Head of caudate nucleus (tissue), 42 donors: ENCODE results near the gene TLE3.

ENCODE experiments used
- DNase-seq, 42 donors: peaks; one replicate each; pipeline versions ENCODE4 v3.0.0 to v3.0.0-alpha.2; 2020 to 2021; ENCODE audit warnings: mixed read lengths in 7 of 42
- intact Hi-C: fragments of 100-400 bp; cut with DNase I; formaldehyde crosslinking; loops from one replicate; pipeline ENCODE4 v1.15.0; 2022

TLE3 gene

DNA sequence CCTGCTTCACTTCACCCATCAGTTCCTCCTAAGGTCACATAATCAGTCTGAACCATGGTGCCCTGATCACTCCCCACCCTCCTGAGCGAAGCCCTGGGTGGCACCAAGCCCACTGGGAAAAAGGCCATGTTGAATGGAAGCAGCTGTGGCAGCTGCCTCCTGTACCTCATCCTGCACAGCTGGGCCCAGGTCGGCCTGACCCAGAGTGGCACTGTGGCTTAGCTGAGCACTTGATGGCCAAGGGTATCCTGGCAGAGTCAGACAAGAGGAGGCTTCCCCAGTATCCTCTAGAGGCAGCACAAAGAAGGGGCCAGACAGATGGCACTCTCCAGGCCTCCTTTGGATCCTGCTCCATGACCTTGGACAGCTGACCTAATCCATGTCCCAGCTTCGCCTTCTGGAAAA is 68.4 kb downstream of the TLE3 start:
- no peak for DNase-seq

DNA sequence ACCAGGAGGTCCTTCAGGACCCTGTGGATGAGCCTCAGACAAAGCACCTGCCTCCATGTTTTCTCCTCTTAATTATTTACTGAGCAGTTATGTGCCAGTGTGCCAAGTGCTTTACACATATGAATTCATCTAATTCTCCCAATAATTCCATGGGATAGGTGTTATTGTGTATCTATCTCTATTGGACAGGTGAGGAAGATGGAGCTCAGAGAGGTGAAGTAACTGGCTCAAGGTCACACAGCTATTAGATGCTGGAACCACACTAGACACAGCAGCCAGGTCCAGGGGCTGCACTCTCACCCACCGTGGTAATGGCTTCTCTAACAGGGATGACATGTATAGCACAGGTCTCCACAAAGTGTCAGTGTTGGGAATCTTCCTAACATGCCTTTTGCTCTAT is 70.2 kb downstream of the TLE3 start:
- intact Hi-C loops: no loop called here
- DNase-seq: no peak

More for the DNA sequence above, 68.4 kb downstream of the TLE3 start:
- intact Hi-C loops: no loop called here

DNA sequence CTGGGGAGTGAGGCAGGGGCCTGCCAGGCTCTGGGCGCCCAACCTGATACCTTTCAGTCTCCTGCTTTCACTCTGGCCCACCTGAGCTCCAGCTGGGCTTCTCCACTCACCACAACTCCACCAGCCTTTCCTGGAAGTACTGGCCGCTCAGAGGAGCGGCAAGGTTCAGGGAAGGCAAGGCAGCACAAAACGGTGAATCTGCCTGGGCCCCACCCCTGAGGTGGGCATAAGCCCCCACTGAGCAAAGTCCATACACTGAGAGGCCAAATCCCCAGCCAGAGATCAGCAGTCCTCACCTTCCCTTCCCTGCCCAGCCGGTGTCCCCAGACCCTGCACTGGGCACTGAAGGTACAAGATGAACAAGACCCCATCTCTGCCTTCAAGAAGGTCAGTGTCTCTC is 70.7 kb downstream of the TLE3 start:
- intact Hi-C loops: no loop called here
- no peak for DNase-seq

- intact Hi-C loops: no loop called here
- peak in 7 of 42 donors; percentile 22 to 44 (median 33) for DNase-seq
Observed at GRCh38 chr15:70025413-70026296, 72.1 kb downstream of the TLE3 start.

- intact Hi-C loops: no loop called here
Observed at GRCh38 chr15:70024521-70024920, 73.2 kb downstream of the TLE3 start.

GRCh38 chr15:70023769-70024491 is 73.8 kb downstream of the TLE3 start:
- intact Hi-C loops: no loop called here

More at GRCh38 chr15:70024521-70024920, 73.2 kb downstream of the TLE3 start:
- DNase-seq: no peak

DNA sequence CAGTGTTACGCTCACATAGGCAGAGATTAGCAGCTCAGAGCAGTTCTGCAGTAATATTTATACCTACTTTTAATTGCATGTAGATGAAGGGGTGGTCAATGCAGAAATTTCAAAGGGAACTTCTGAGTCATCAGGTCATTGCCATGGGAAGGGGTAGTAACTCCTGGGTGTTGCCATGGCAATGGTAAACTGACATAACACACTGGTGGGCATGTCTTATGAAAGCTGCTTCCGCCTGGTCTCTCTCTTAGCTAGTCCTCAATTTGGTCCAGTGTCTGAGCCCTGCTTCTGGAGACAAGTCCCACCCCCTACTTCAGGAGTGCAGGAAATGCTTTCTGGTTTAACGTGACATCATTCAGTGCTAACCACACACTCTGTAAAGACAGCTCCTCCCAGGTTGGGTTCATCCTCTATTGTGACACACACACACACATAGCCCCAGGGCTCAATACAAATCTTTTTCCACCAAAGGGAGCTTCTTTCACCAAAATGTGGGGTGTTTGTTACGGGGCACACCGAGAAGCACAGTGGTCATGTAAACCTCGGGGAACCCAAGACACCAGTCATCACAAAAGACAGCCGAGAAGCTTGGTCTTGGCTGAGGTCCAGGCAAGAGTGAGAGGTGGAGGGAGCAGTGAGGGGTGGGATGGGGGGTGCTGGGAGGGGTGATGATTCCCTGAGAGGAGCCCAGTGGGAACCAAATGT is 74.5 kb downstream of the TLE3 start:
- no peak for DNase-seq
- intact Hi-C loops: no loop called here

More at GRCh38 chr15:70023769-70024491, 73.8 kb downstream of the TLE3 start:
- DNase-seq: peak in 5 of 42 donors; percentile 14 to 42 (median 23)

- intact Hi-C loops: no loop called here
- DNase-seq: no peak
Observed at GRCh38 chr15:70020229-70020628, 77.5 kb downstream of the TLE3 start.

GRCh38 chr15:70018646-70019600 is 78.8 kb downstream of the TLE3 start:
- intact Hi-C loops: no loop called here
- no peak for DNase-seq

GRCh38 chr15:70017801-70018200 is 79.9 kb downstream of the TLE3 start:
- intact Hi-C loops: no loop called here
- no peak for DNase-seq

GRCh38 chr15:70017025-70017424 is 80.7 kb downstream of the TLE3 start:
- intact Hi-C loops: no loop called here
- no peak for DNase-seq

DNA sequence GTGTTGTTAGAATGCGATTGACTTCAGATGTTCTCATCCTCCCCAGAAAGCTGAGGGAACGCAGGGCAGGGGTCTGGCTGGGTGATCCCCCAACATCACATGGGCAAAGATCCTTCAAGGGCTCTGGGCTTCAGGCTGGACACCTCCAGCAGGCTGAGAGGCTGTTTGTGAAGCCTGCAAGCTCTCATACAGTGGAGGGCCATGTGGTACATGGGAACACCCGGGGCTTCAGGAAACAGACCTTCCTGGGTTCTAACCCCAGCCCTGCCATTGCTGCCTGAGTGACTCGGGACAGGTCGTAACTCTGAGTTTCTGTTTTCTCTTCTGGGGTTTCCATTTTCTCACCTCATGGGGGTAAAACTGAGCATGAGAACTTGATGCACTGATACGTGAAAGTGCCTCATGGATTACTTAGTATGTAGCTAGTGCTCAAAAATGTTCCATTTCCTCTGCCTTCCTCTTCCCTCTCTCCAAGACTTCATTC is 81.2 kb downstream of the TLE3 start:
- intact Hi-C loops: no loop called here
- no peak for DNase-seq

DNA sequence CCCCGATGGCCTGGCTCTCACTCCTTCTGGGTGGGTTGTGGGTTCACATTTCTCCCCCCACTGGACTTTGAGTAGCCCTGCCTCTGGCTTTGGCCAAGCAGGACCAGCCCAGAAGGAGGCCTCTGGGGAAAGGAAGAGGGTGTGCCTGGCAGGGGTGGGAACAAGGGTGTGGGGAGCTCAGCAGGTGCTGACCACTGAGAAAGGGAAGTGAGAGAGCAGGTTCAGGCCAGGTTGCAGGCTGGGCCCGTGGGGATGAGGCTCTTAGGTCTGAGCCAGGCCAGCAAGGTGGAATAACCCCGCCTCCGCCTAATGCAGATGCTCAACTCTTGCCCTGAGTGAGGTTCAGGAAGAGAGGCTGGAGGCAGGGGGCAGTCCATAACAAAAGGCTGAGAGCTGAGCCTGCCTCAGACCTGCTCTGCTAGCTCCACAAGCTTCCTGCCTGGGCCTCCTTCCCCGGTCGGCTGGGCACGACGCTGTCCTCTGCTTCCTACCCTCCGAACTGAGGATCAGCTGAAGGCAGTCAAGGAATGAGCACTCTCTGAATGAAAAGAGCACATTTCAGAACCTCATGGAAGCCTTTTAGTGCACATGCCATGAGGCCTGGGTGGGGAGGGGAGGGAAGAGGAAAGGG is 82.7 kb downstream of the TLE3 start:
- DNase-seq: peak in 1 of 42 donors; percentile 41
- intact Hi-C loops: no loop called here

GRCh38 chr15:70014331-70014730 is 83.4 kb downstream of the TLE3 start:
- intact Hi-C loops: no loop called here
- no peak for DNase-seq

- no peak for DNase-seq
Observed at GRCh38 chr15:70013656-70014313, 83.9 kb downstream of the TLE3 start.

DNA sequence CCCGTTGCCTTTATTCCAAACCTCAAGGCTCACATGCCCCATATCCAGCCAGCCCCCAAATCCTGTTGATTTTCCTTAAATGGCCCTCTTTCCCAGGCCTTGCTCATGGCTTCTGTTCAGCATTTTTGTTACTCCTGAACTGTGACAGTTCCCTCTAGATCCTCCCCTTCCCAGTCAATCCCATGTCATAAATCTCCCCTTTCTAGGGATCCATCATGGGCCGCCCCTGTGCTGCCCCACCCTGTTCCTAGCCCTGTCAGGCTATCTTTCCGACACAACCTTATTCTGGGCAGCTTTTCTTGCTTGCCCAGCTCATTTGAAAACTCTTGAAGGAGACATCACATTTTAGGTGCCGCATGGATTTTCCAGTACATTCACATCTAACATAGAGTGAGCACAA is 84.8 kb downstream of the TLE3 start:
- no peak for DNase-seq
- intact Hi-C loops: no loop called here

More at GRCh38 chr15:70013656-70014313, 83.9 kb downstream of the TLE3 start:
- intact Hi-C loops: no loop called here

- DNase-seq: no peak
- intact Hi-C loops: no loop called here
Observed at GRCh38 chr15:70008697-70009290, 88.9 kb downstream of the TLE3 start.
